WI38 (cell line): Measurements from ENCODE around the gene CSK.

Experiments used
- H3K4me3 ChIP-seq: 2 replicates; pipeline ENCODE4 v1.5.1; 2011; ENCODE audit warnings: low read depth, mild to moderate bottlenecking, control low read depth, low read length
- TF ChIP-seq, protein P1 (sequence below): IDR thresholded peaks from 2 replicates; pipeline ENCODE4 v1.5.1; 2012; ENCODE audit warnings: low read depth, mild to moderate bottlenecking, control low read depth, low read length

CSK gene

DNA sequence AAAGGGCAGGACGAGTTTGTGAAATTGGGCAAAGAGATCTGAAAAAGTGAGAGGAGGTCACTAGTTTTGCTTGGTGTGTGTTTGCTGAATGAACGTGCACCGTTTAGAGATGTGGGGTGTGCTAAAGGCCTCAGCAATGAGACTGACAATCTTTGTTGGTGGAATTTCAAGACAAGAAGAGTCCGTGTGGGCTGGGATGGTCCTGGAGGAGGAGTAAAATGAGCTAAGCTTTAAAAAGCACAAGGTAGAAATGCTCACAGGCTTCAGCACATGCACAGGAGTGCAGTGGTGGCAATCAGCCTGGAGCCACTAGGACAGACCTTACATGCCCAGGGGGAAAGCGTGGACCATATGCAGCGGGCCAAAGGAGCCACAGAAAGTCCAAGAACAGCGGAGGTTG lies 43.1 kb downstream of the CSK start:
- H3K4me3 ChIP-seq = no peak overlapping the region
- TF ChIP-seq, protein P1, sequence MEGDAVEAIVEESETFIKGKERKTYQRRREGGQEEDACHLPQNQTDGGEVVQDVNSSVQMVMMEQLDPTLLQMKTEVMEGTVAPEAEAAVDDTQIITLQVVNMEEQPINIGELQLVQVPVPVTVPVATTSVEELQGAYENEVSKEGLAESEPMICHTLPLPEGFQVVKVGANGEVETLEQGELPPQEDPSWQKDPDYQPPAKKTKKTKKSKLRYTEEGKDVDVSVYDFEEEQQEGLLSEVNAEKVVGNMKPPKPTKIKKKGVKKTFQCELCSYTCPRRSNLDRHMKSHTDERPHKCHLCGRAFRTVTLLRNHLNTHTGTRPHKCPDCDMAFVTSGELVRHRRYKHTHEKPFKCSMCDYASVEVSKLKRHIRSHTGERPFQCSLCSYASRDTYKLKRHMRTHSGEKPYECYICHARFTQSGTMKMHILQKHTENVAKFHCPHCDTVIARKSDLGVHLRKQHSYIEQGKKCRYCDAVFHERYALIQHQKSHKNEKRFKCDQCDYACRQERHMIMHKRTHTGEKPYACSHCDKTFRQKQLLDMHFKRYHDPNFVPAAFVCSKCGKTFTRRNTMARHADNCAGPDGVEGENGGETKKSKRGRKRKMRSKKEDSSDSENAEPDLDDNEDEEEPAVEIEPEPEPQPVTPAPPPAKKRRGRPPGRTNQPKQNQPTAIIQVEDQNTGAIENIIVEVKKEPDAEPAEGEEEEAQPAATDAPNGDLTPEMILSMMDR = no peak

DNA sequence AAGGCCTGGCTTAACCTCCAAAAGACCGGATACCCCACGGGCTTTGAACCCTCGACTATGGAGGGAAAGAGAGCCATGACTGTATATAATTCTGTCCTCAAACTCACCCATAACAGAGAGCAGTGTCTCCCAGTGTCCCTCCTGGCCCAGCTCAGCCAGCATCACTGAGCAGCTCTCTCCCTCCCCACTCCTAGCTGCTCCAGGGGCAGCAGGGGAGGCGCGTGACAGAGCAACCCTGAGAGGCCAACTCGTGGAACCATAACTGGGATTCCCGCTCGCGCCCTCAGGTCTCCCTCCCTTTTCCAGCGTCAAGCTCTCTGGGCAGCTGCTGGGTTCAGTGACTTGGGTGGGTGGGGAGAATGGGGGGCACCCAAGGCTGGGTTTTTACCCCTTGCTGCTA lies 44.0 kb downstream of the CSK start:
- H3K4me3 ChIP-seq = no peak overlapping the region
- TF ChIP-seq, protein P1 = no peak

DNA sequence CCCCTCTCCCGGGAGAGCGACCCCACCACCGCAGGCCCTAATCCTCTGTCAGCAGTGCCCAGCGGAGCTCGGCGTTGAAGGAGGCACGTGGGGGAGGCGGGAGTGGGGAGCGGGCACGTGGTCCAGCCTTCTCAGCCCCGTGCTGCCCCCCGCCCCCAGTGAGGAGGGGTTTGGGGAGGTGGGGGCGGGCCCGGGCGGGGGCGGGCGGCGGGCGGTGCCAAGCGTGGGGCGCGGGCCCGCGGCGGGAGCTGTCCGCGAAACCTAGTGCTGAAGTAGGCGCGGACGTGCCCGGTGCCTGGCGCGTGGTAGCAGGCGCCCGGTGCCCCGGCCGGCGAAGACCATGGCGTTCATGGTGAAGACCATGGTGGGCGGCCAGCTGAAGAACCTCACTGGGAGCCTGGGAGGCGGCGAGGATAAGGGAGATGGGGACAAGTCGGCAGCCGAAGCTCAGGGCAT lies 44.5 kb downstream of the CSK start, which contains the start of gene CPLX3:
CPLX3 (plus strand) TSS at position 264 of the 456 bp plus-strand sequence; CDS start at position 341, 77 bp downstream.
- TF ChIP-seq, protein P1 = no peak
- H3K4me3 ChIP-seq = no peak within 1 kb of the TSS

DNA sequence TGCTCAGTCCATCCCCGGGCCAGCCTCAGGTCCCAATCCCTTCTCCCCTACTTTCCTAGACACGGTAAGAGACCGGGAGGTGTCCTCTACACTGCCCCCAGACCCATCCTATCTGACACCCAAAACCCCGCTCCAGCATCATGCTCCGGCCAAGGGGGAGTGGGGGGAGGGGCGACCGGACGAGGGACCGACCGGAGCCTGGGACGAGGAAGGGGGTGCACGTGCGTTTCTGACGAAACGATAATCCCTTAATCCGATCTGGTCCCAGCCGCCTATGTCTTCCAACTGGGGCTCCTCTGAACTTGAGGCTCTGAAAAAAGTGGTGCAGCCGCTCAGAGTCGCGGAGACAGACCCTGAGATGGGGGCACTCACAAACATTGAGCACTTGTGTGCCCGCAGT lies 45.0 kb downstream of the CSK start:
- no peak overlapping the region for H3K4me3 ChIP-seq
- TF ChIP-seq, protein P1 = no peak

DNA sequence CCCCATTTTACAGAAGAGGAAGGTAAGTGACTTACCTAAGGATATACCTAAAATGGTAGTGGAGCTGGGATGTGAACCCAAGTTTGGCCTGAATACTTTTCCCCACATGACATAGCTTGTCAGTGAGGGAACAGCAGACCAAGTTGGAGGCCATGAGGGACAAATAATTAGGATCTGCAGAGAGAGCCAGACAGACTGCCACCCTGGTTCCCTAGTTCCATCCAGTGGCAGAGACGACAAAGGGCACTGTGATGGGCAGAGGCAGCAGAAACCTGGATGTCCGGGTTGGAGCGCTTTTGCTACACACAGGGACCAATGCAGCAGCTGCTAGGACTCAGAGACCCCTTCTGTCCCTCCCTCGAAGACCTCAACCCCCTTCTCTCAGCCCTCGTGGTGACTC lies 45.7 kb downstream of the CSK start:
- TF ChIP-seq, protein P1 = no peak
- no peak overlapping the region for H3K4me3 ChIP-seq

DNA sequence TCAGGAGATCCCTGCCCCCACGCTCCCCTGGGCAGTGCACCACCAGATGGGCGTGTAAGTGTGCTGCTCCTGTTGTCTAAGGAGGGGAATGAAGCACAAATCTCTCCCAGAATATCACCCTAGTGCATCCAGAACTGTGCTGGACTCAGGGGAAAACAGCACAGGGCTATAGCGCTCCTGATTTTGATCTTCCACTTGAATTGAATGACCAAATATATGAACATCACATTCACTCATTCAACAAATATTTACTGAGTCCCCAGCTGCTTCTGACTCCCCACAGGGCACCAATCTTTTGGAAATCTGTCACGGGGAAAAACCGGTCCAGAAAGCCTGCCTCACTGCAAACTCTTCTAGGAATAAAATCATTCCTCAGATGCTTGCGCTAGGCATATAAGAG lies 47.0 kb downstream of the CSK start:
- no peak overlapping the region for H3K4me3 ChIP-seq
- TF ChIP-seq, protein P1 = no peak

DNA sequence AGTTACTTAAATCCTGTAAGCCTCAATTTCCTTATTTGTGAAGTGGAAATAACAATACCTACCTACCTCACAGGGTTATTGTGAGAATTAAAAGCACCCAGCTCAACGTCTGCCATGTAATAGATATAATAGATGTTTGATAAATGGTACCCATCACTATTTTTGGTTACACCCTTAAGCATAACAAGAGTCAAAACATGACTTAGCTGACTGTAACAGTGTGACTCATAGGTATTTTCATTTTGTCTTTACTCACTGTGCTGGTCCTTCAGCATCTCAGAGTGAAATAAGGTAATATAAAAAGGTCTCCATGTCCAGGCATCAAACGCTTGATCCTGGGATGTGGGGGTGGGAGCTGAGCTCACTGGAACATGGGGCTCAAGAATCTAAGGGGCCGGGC lies 47.6 kb downstream of the CSK start:
- TF ChIP-seq, protein P1 = no peak
- no peak overlapping the region for H3K4me3 ChIP-seq
